Neural progenitor cell (in vitro differentiated cells): ENCODE results near the gene FATE1.

Source experiments
- CTCF ChIP-seq: fragments of 200-600 bp; sonication (generic); IDR thresholded peaks from 2 replicates; pipeline ENCODE4 v1.5.1; 2017; ENCODE audit warnings: antibody characterized with exemption, mild to moderate bottlenecking
- EZH2 ChIP-seq: fragments of 200-600 bp; sonication (generic); IDR thresholded peaks from 2 replicates; pipeline ENCODE4 v1.6.1; 2017; ENCODE audit warnings: antibody characterized with exemption, mild to moderate bottlenecking, moderate library complexity
- EZH2phosphoT487 ChIP-seq: fragments of 200-600 bp; sonication (generic); IDR thresholded peaks from 2 replicates; pipeline ENCODE4 v1.6.1; 2017; ENCODE audit warnings: antibody characterized with exemption

- TF ChIP-seq CTCF (no peak), EZH2 (no peak), EZH2phosphoT487 (no peak)
These were observed 28.0 kb downstream of the FATE1 start for GRCh38 chrX:151743651-151744470.
